Suprapubic skin (tissue), 4 donors: ENCODE data around the gene CMTM8. TPM values are rescaled to one million over a fixed set of nuclear protein-coding genes. Genes with fewer than 3 reads are reported as not detected.

Source experiments
- DNase-seq, 2 donors: peaks; one replicate each; pipeline ENCODE4 v3.0.0-alpha.2; 2019; ENCODE audit warnings: low spot score in 2 of 2
- H3K27ac ChIP-seq: fragments of 200-600 bp; sonication (generic); one replicate; pipeline ENCODE4 v1.5.1; 2019
- H3K27me3 ChIP-seq: fragments of 200-600 bp; sonication (generic); one replicate; pipeline ENCODE4 v1.5.1; 2019
- H3K36me3 ChIP-seq: fragments of 200-600 bp; sonication (generic); one replicate; pipeline ENCODE4 v1.5.1; 2019
- H3K4me1 ChIP-seq: fragments of 200-600 bp; sonication (generic); one replicate; pipeline ENCODE4 v1.5.1; 2019
- H3K4me3 ChIP-seq: fragments of 200-600 bp; sonication (generic); one replicate; pipeline ENCODE4 v1.5.1; 2019; ENCODE audit warnings: mild to moderate bottlenecking
- H3K9me3 ChIP-seq: fragments of 200-600 bp; sonication (generic); one replicate; pipeline ENCODE4 v1.5.1; 2019
- CTCF ChIP-seq, 2 donors: fragments of 200-600 bp in 1 of 2; fragments of 450-650 bp in 1 of 2; sonication (generic) in 1 of 2; IDR thresholded peaks; one replicate each; pipeline ENCODE4 v1.5.1; 2016 to 2019; ENCODE audit warnings: antibody characterized with exemption in 2 of 2, mild to moderate bottlenecking in 1 of 2, moderate library complexity in 1 of 2
- EP300 ChIP-seq: sonication (generic); formaldehyde crosslinking; IDR thresholded peaks from one replicate; pipeline ENCODE4 v1.6.1; 2017; ENCODE audit warnings: antibody characterized with exemption
- POLR2A ChIP-seq, 2 donors: fragments of 450-650 bp; IDR thresholded peaks; one replicate each; pipeline ENCODE4 v1.6.1; 2017; ENCODE audit warnings: antibody characterized with exemption in 2 of 2, mild to moderate bottlenecking in 2 of 2, moderate library complexity in 2 of 2
- POLR2AphosphoS5 ChIP-seq, 3 donors: sonication (generic); formaldehyde crosslinking; IDR thresholded peaks; one replicate each; pipeline ENCODE4 v1.6.1; 2017; ENCODE audit warnings: antibody characterized with exemption in 3 of 3
- WGBS: methylation state at CpG from one replicate; pipeline ENCODE4 v1.1.5; 2018; 5-methylcytosine and 5-hydroxymethylcytosine counted together
- total RNA-seq, 4 donors: library from RNA; depleted of rRNA; stranded (reverse); fragments of >200 nt; gene quantifications; one replicate each; pipeline ENCODE4 v1.1.0, GENCODE V29; 2016

The CMTM8 gene
- total RNA-seq, 4 donors from 2014 or later = 7.4 to 16.3 (median 10.6) TPM

- 77% methylated on average over 7 of the region's 7 CpGs for WGBS
- Histone ChIP-seq H3K4me1 (peaks cover 3% of the 10 kb centered on the region), H3K36me3 (no peaks in the 10 kb centered on the region), H3K27ac (no peak overlapping the region), H3K4me3 (no peak overlapping the region), H3K27me3 (no peaks in the 10 kb centered on the region), H3K9me3 (no peaks in the 10 kb centered on the region)
- TF ChIP-seq CTCF (IDR thresholded peaks at IDR 0.05) = no peak
- no peak for TF ChIP-seq POLR2A (IDR thresholded peaks at IDR 0.05)
- TF ChIP-seq POLR2AphosphoS5 (IDR thresholded peaks at IDR 0.05) = no peak
- no peak for TF ChIP-seq EP300
- DNase-seq = no peak
These were observed 64.3 kb downstream of the CMTM8 start for GRCh38 chr3:32302601-32303398.

- Histone ChIP-seq H3K9me3 (no peaks in the 10 kb centered on the region), H3K4me3 (no peak overlapping the region), H3K27me3 (no peaks in the 10 kb centered on the region), H3K27ac (no peak overlapping the region), H3K36me3 (no peaks in the 10 kb centered on the region), H3K4me1 (peaks cover 3% of the 10 kb centered on the region)
- DNase-seq = no peak
- TF ChIP-seq CTCF (IDR thresholded peaks at IDR 0.05) (no peak), POLR2A (IDR thresholded peaks at IDR 0.05) (no peak), EP300 (no peak), POLR2AphosphoS5 (IDR thresholded peaks at IDR 0.05) (no peak)
- WGBS = 71% methylated on average over 6 of the region's 6 CpGs
These were observed 64.9 kb downstream of the CMTM8 start for GRCh38 chr3:32303399-32303747.

GRCh38 chr3:32303977-32304881, 65.7 kb downstream of the CMTM8 start:
- DNase-seq = no peak
- whole genome bisulfite sequencing = 91% methylated on average over 3 of the region's 3 CpGs
- Histone ChIP-seq H3K9me3 (no peaks in the 10 kb centered on the region), H3K27ac (no peak overlapping the region), H3K4me3 (no peak overlapping the region), H3K4me1 (peaks cover 3% of the 10 kb centered on the region), H3K27me3 (no peaks in the 10 kb centered on the region), H3K36me3 (no peaks in the 10 kb centered on the region)
- TF ChIP-seq CTCF (IDR thresholded peaks at IDR 0.05) (no peak), EP300 (no peak), POLR2A (IDR thresholded peaks at IDR 0.05) (no peak), POLR2AphosphoS5 (IDR thresholded peaks at IDR 0.05) (no peak)

GRCh38 chr3:32305361-32305876, 66.9 kb downstream of the CMTM8 start:
- WGBS = 82% methylated on average over 2 of the region's 2 CpGs
- Histone ChIP-seq H3K27ac (no peak overlapping the region), H3K36me3 (no peaks in the 10 kb centered on the region), H3K4me3 (no peak overlapping the region), H3K27me3 (no peaks in the 10 kb centered on the region), H3K9me3 (no peaks in the 10 kb centered on the region), H3K4me1 (peaks cover 3% of the 10 kb centered on the region)
- DNase-seq = no peak
- no peak for TF ChIP-seq POLR2A (IDR thresholded peaks at IDR 0.05)

- no peaks in the 10 kb centered on the region for H3K9me3 ChIP-seq
- H3K4me3 ChIP-seq = no peak overlapping the region
- WGBS = 86% methylated on average over 3 of the region's 3 CpGs
- H3K27me3 ChIP-seq = no peaks in the 10 kb centered on the region
- no peak overlapping the region for H3K27ac ChIP-seq
- peaks cover 3% of the 10 kb centered on the region for H3K4me1 ChIP-seq
- no peaks in the 10 kb centered on the region for H3K36me3 ChIP-seq
- no peak for TF ChIP-seq EP300
- no peak for TF ChIP-seq POLR2AphosphoS5 (IDR thresholded peaks at IDR 0.05)
- TF ChIP-seq CTCF (IDR thresholded peaks at IDR 0.05) = no peak
- TF ChIP-seq POLR2A (IDR thresholded peaks at IDR 0.05) = no peak
- DNase-seq = no peak
These were observed 67.6 kb downstream of the CMTM8 start for GRCh38 chr3:32306072-32306471.
